ENCODE measurements around the gene ARMCX2.

DNA sequence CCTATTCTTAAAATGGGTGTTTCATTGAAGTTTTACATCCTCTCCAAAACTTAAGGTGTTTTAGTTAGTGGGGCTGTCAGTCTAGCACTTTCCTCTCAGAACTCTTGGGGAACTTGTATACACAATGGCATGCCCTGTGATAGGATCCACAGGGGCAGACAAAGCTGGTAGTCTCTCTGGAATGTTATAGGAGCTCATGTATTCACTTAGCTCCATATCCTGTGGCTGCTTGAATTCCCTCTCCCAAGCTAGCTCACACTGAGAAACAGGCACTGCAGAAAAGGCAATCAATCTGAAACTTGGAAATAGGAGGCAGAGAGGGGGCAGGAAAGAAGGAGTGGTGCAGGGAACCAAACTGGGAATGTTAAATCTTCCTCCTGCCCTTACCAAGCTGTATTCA is 26.3 kb upstream of the ARMCX2 start:
- no peak for TF ChIP-seq POLR2A (IDR thresholded peaks at IDR 0.05; ENCODE audit: low read depth, low read length)
- TF ChIP-seq, protein P1, sequence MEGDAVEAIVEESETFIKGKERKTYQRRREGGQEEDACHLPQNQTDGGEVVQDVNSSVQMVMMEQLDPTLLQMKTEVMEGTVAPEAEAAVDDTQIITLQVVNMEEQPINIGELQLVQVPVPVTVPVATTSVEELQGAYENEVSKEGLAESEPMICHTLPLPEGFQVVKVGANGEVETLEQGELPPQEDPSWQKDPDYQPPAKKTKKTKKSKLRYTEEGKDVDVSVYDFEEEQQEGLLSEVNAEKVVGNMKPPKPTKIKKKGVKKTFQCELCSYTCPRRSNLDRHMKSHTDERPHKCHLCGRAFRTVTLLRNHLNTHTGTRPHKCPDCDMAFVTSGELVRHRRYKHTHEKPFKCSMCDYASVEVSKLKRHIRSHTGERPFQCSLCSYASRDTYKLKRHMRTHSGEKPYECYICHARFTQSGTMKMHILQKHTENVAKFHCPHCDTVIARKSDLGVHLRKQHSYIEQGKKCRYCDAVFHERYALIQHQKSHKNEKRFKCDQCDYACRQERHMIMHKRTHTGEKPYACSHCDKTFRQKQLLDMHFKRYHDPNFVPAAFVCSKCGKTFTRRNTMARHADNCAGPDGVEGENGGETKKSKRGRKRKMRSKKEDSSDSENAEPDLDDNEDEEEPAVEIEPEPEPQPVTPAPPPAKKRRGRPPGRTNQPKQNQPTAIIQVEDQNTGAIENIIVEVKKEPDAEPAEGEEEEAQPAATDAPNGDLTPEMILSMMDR (conservative IDR thresholded peaks at IDR 0.05; ENCODE audit: low read depth, low read length): no peak
- no peak for TF ChIP-seq RFX5 (IDR thresholded peaks at IDR 0.05; ENCODE audit: low read depth, low read length)
- no peak for TF ChIP-seq RAD21 (IDR thresholded peaks at IDR 0.05; ENCODE audit: low read length)
- no peak for TF ChIP-seq MAFK (IDR thresholded peaks at IDR 0.05; ENCODE audit: low read depth, low read length)
- no peak for TF ChIP-seq FOS (IDR thresholded peaks at IDR 0.05; ENCODE audit: low read depth, low read length)
- TF ChIP-seq MXI1 (IDR thresholded peaks at IDR 0.05; ENCODE audit: borderline replicate concordance, low read depth, low read length): no peak
- TF ChIP-seq RCOR1 (IDR thresholded peaks at IDR 0.05; ENCODE audit: insufficient replicate concordance, low read length): no peak
- no peak for TF ChIP-seq SMC3 (IDR thresholded peaks at IDR 0.05; ENCODE audit: low read depth, low read length)
- TF ChIP-seq CEBPB (IDR thresholded peaks at IDR 0.05; ENCODE audit: low read depth, low read length): no peak
- no peak for TF ChIP-seq CHD1 (IDR thresholded peaks at IDR 0.05; ENCODE audit: low read depth, low read length)

Data from IMR-90 (cell line).